Measurements from ENCODE around the gene MBLAC1.
A peak's percentile ranks its signal among the peaks of the same experiment; 100 is the strongest.

MBLAC1 gene

DNA sequence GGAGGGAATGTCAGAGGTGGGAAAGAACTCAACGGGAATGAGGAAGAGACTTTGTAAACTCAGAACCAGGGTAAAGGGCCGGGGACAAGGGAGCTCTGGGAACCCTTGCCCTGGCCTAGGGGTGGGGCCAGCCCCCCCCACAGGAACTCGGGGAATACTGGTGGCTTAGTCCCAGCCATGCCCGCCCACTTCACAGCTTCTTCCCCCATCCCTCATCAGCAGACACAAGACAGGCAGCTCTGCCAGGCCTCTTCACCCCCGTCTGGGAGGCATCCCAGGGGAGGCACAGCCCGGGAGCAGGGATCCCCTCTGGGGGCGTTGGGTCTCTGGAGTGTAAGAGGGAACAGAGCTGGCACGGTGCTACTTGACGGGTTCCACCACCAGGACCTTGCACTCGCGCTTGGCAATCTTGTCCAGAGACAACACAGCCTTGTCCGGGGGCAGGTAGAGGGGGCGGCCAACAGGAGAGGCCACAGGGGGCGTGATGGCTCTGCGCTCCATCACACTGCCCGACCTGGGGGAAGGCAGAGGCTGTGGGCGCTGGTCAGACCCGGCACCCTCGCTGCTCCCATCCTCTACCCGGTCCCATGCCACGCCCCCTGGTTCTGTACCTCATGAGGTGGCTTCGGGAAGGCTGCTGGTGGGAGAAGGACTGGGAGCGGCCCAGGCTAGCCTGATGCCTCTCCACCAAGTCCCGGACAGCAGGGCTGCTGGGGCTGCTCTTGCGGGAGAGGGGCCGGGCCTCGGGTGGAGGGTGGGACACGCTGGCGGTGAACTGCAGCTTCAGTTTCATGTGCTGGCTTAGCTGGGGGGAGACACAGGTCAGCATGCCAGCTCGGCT lies 28.1 kb downstream of the MBLAC1 start:
- DNase-seq = no peak

DNA sequence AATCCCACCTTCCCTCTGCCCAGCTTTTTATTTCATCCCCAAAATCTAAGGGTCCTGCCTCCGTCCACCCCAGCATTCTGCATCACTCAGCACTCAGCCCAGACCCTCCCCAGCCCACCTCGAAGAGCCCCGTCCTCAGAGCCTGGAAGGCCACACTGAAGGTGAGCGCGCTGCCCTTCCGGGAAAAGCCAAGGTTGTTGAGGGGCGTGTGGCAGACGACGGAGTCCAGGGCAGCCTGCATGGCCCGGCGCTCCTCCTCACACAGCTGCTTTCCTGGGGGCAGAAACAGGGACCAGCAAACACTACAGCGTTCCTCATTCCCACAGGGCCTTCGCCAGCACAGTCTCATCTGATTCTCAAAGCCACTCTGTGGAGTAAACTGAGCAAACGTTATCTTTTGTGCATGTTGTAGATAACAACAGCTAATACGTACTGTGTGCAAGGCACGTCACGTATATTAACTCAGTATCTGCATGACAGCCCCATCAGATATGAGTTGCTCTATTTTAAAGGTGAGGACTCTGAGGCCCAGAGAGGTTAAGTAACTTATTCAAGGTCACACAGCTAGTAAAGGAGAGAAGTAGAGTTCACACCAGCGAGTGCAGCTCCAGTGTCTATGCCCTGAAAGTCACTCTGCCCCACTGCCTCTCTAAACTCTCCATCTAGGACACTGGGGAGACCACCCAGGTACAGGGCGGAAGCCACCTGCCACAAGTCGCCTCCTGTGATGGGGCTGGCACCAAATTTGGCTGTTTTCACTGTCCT lies 29.0 kb downstream of the MBLAC1 start:
- DNase-seq = no peak

DNA sequence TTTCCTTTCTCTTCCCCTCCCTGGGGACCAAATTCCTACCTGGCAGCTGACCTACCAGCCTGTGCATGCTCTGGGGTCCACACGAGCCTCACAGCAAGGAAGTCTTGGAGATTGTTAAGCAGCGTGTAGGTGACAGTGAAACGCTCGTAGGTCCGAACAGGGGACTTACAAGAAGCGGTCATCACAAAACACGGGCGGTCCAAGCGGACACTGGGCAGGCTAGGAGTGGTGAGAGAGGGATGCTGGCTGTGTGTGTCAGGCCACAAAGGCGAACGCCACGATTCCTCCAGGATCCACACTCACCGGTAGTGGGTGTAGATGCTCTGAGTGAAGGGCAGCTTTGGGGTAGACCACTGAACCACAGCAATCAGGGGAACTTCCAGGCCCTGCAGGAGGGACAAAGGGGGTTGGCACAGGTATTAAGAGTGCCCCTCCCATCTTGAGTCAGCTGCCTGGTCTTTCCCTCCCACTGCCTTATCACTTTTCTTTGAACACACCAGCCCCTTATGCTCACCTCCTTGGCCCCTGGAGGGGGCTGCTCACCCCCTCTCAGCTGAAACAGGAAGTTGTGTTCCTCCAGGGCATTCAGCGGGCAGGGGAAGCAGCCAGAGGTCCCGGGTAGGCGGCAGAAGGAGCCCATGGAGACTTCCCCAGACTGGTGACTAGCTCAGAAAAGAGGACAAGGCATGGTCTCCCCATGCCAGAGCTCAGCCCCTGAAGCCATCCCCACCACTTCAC lies 29.7 kb downstream of the MBLAC1 start:
- no peak for DNase-seq

GRCh38 chr7:100157069-100157333 lies 30.2 kb downstream of the MBLAC1 start:
- no peak for DNase-seq

- no peak for DNase-seq
Measured at GRCh38 chr7:100157334-100158228, 30.8 kb downstream of the MBLAC1 start.

- DNase-seq = peak; percentile 92
Measured at GRCh38 chr7:100158229-100159098, 31.7 kb downstream of the MBLAC1 start, which contains the start of gene TRAPPC14. TRAPPC14 (minus strand) TSS chr7:100158723; CDS start chr7:100158499, 224 bp downstream.

DNA sequence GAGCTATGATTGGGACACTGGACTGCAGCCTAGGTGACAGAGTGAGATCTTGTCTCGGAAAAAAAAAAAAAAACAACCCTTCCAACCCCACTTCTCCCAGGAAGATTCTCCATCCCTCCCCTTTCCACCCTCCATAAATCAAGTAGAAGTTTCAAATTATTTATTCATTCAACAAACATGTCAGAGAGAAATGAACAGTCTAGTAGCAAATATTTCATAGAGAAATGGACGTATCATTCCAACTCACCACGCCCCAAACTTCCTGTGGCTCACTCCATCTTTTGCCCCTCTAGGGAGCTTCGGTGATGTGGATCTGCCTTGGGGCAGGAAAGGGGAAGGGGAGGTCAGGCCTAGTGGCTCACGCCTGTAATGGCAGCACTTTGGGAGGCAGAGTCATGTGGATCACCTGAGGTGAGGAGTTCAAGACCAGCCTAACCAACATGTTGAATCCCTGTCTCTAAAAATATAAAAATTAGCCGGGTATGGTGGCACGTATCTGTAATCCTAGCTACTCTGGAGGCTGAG lies 32.4 kb downstream of the MBLAC1 start:
- DNase-seq = no peak

DNA sequence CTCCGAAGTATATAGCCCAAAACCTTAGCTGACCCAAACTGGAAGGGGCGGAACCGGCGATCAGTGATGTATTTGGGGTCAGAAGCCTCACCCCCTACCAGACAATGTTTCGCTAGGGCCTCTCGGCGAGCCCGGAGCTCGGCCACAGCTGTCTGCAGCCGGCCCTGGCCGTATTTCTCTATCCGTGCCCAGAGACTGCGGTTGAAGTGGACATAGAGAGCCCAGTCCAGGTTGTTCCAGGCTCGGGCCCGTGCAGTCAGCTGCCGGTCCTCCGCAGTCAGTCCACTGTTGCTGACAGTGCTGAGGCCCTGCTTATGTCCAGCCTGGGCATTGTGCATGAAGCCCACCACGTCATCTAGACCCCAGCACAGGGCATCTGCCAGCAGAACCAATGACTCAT lies 33.3 kb downstream of the MBLAC1 start:
- no peak for DNase-seq

GRCh38 chr7:100163006-100163531 lies 36.3 kb downstream of the MBLAC1 start:
- DNase-seq = no peak

DNA sequence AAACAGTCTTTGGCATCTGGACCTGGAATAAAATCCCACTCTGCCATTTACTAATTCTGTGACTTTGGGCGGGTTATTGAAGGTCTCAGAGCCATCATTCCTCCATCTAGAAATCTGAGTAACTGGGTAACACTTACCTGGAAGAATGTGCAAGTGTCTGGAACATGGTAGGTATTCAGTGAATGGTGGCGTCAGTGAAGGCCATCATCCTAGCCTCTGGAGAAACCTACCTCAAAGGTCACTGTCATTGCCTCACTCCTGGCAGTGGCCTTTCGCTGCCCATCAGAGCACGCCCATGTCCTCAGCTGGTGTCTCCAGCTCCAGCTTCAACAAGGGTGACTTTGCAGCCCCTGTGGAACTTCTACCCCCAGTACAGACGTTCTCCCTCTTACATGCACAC lies 37.1 kb downstream of the MBLAC1 start:
- DNase-seq = no peak

DNA sequence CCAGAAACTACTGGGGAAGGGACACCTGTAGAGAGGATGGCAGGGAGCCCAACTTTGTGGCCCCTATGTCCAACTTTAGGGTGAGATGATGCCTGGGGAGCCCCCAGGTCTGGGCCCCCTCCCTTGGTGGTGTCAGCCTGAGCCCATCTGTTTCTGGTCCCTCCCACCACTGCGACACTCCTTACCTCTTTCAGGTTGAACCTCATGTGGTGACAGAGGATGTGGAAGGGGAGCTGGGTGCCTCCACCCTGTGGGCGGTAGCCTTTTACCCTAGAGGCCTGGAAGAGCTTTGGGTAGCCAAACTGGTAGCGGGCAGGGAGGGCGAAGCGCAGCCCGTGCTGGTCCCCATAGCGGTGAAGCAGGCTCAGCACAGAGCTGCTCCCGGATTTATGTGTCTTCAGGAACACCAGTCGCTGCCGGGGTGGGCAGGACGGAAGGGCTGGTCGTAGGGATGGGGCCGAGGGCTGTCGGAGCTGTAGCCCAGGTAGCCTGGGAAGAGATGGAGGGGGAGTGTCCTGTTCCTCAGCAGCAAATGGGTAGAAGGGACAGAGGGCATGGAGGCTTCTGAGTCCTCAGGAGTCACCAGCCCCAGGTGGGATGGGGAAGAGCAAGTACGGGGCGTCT lies 39.7 kb downstream of the MBLAC1 start:
- DNase-seq = no peak

GRCh38 chr7:100166970-100167911 lies 40.5 kb downstream of the MBLAC1 start:
- no peak for DNase-seq

- DNase-seq = no peak
Measured at GRCh38 chr7:100167912-100168323, 41.2 kb downstream of the MBLAC1 start.

DNA sequence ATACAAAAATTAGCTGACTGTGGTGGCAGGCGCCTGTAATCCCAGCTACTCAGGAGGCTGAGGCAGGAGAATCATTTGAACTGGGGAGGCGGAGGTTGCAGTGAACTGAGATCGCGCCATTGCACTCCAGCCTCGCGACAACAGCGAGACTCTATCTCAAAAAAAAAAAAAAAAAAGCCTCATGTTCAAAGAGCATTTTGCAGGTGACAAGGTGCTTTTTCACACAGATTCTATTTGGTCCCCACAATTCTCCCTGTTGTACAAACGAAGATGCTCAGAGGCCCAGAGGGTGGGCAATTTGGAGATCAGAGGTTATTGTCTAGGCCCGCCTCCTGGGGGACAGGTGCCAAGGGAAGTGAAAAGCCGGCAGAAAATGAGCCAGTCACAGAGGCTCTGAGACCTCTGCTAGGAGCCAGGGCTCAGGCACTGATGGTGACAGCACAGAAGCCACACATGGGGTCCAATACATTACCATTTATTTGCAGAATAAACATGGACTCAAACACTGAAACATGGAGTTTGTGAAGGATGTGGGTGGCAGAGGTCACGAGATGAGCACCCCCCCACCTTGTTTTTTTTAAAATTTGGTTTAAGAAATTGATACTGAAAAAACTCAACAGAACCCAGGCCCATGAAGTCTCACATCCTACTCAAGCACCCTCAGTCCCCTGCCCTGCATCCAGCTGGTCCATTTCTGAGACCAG lies 42.5 kb downstream of the MBLAC1 start:
- no peak for DNase-seq

DNA sequence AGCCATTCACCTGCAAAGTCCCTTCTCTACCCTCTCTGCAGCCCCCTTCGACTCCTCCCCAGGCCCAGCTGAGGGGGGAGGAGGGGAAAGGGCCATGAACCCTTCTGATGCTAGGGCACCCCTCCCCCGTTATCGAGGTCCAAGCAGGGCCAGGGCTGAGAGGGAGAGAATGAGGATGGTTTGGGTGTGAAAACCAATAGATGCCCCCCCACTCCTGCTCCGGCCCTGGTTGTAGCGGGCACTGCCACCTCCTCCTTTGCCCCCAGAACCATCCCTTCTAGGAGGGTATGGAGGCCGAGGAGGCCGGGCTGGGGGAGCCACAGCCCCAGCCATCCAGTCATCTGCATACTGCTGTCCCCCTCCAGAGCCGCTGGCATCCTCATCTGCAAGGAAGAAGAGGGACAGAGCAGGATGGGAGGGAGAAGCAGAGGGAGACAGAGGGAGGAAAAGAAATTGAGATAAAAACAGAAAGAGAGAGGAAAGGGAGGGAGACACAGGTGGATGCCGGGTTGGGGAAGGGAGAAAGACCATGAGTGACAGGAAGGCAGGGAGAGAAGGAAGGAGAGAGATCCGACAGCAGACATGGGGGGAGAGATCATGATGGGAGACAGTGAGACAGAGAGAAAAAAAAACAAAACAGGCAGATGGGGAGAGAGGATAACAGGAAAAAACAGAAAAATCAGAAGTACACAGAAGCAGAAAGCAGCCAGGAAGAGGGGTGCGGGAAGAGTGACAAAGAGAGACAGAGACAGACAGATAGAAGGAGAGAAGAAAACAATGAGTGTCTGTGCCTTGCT lies 43.5 kb downstream of the MBLAC1 start:
- no peak for DNase-seq

- peak; percentile 29 for DNase-seq
Measured at GRCh38 chr7:100171087-100171681, 44.4 kb downstream of the MBLAC1 start.

DNA sequence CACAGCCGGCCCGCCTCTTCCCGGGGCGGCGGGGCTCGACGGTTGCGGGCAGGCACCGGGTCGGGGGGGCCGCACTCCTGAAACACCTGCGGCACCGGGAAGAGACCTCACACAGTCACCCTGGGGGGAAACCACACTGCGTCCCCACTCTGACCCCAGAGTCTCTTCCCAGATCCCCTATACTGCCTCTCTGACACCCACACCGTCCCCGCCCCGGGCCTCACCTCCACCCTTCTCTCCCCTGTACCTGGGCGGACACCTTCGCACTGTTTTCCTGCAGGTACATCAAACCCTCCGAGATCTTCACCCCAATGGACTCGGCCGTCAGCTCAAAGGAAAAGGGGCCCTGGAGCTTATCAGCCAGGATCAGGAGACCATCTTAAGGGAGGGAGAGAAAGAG lies 45.1 kb downstream of the MBLAC1 start:
- no peak for DNase-seq

All from activated gamma-delta T cell treated with Interleukin-2 at 50 U/mL for 16 hours (primary cell).